GM23338 (cell line): ENCODE results near the gene AKT1S1. TPM values are rescaled to one million over a fixed set of nuclear protein-coding genes. Genes with fewer than 3 reads are reported as not detected.
A peak's percentile ranks its signal among the peaks of the same experiment; 100 is the strongest.

Experiments used
- ATAC-seq: fragments of 200-7000 bp; cut with Tn5 transposase; 3 replicates; pipeline ENCODE4 v1.9.1; 2020
- DNase-seq: peaks from one replicate; pipeline ENCODE4 v3.0.0-alpha.2; 2015; ENCODE audit warnings: low spot score
- H2AFZ ChIP-seq: fragments of 200-600 bp; sonication (generic); 2 replicates; pipeline ENCODE4 v1.8.0; 2016; ENCODE audit warnings: antibody characterized with exemption, mild to moderate bottlenecking, moderate library complexity
- H3F3A ChIP-seq: fragments of 200-600 bp; sonication (generic); replicated peaks from 2 replicates; pipeline ENCODE4 v1.8.0; 2017; ENCODE audit warnings: antibody characterized with exemption, mixed run types, low read depth
- H3K27ac ChIP-seq: fragments of 200-600 bp; sonication (generic); 2 replicates; pipeline ENCODE4 v1.6.1; 2016; ENCODE audit warnings: low read depth
- H3K27me3 ChIP-seq: fragments of 200-600 bp; sonication (generic); 2 replicates; pipeline ENCODE4 v1.8.0; 2016; ENCODE audit warnings: mild to moderate bottlenecking, mixed run types, moderate library complexity; ENCODE audit not compliant: insufficient read depth
- H3K36me3 ChIP-seq: fragments of 200-600 bp; sonication (generic); 2 replicates; pipeline ENCODE4 v1.8.0; 2016; ENCODE audit warnings: mild to moderate bottlenecking; ENCODE audit not compliant: insufficient read depth
- H3K4me1 ChIP-seq: fragments of 200-600 bp; sonication (generic); 2 replicates; pipeline ENCODE4 v1.8.0; 2016; ENCODE audit warnings: mild to moderate bottlenecking, moderate library complexity; ENCODE audit not compliant: insufficient read depth
- H3K4me2 ChIP-seq: fragments of 200-600 bp; sonication (generic); 2 replicates; pipeline ENCODE4 v1.7.1; 2017; ENCODE audit warnings: mixed run types
- H3K4me3 ChIP-seq: fragments of 200-600 bp; sonication (generic); 2 replicates; pipeline ENCODE4 v1.6.1; 2016; ENCODE audit warnings: mixed run types
- H3K79me2 ChIP-seq: fragments of 200-600 bp; sonication (generic); replicated peaks from 2 replicates; pipeline ENCODE4 v1.8.0; 2017; ENCODE audit warnings: mild to moderate bottlenecking; ENCODE audit not compliant: insufficient read depth
- H3K9me2 ChIP-seq: fragments of 200-600 bp; sonication (generic); 2 replicates; pipeline ENCODE4 v1.8.0; 2017; ENCODE audit not compliant: insufficient read depth
- H4K20me1 ChIP-seq: fragments of 200-600 bp; sonication (generic); replicated peaks from 2 replicates; pipeline ENCODE4 v1.8.0; 2017; ENCODE audit warnings: mild to moderate bottlenecking; ENCODE audit not compliant: insufficient read depth
- H3K27ac Mint-ChIP-seq: 2 replicates; pipeline ENCODE4 v1.8.0; 2020; ENCODE audit warnings: inconsistent platforms, mild to moderate bottlenecking, moderate library complexity, mixed read lengths
- H3K27me3 Mint-ChIP-seq: 3 replicates; pipeline ENCODE4 v1.8.0; 2022; ENCODE audit warnings: low read depth, mild to moderate bottlenecking, moderate library complexity, mixed read lengths, inconsistent platforms; ENCODE audit not compliant: insufficient read depth, poor library complexity
- H3K36me3 Mint-ChIP-seq: 3 replicates; pipeline ENCODE4 v1.8.0; 2021; ENCODE audit warnings: low read depth, mild to moderate bottlenecking, inconsistent platforms, moderate library complexity, mixed read lengths
- H3K4me1 Mint-ChIP-seq: 3 replicates; pipeline ENCODE4 v1.8.0; 2020; ENCODE audit warnings: mild to moderate bottlenecking, inconsistent platforms, mixed read lengths
- H3K4me3 Mint-ChIP-seq: 3 replicates; pipeline ENCODE4 v1.8.0; 2021; ENCODE audit warnings: moderate library complexity, mild to moderate bottlenecking, inconsistent platforms, mixed read lengths
- H3K9me3 Mint-ChIP-seq: 3 replicates; pipeline ENCODE4 v1.8.0; 2020; ENCODE audit warnings: moderate library complexity, mild to moderate bottlenecking, inconsistent platforms, mixed read lengths
- CREB1 ChIP-seq: fragments of 250-450 bp; sonication (Bioruptor Pico); IDR thresholded peaks from 2 replicates; pipeline ENCODE4 v1.5.0; 2020; ENCODE audit warnings: low read depth, mild to moderate bottlenecking, moderate library complexity
- ETS1 ChIP-seq: IDR thresholded peaks from 2 replicates; pipeline ENCODE4 v1.6.1; 2016; ENCODE audit warnings: antibody characterized with exemption
- EZH2 ChIP-seq: fragments of 200-600 bp; sonication (generic); IDR thresholded peaks from one replicate; pipeline ENCODE4 v1.8.0; 2017; ENCODE audit warnings: antibody characterized with exemption, mild to moderate bottlenecking, low read depth; ENCODE audit not compliant: unreplicated experiment
- EZH2phosphoT487 ChIP-seq: fragments of 200-600 bp; sonication (generic); IDR thresholded peaks from one replicate; pipeline ENCODE4 v1.8.1; 2018; ENCODE audit warnings: antibody characterized with exemption; ENCODE audit not compliant: unreplicated experiment
- JUNB ChIP-seq: IDR thresholded peaks from one replicate; pipeline ENCODE4 v1.6.1; 2016; ENCODE audit warnings: antibody characterized with exemption; ENCODE audit not compliant: unreplicated experiment
- NANOG ChIP-seq: IDR thresholded peaks from 2 replicates; pipeline ENCODE4 v1.6.1; 2016; ENCODE audit warnings: antibody characterized with exemption, borderline replicate concordance
- POLR2AphosphoS5 ChIP-seq: IDR thresholded peaks from 2 replicates; pipeline ENCODE4 v1.6.1; 2016; ENCODE audit warnings: antibody characterized with exemption, low read depth
- ZNF114 ChIP-seq: fragments of 250-450 bp; sonication (Bioruptor Pico); IDR thresholded peaks from 2 replicates; pipeline ENCODE4 v1.5.0; 2020; ENCODE audit warnings: mild to moderate bottlenecking, moderate library complexity
- ZNF331 ChIP-seq: fragments of 250-450 bp; sonication (Bioruptor Pico); IDR thresholded peaks from 2 replicates; pipeline ENCODE4 v1.5.0; 2020; ENCODE audit warnings: low read depth, mild to moderate bottlenecking, moderate library complexity
- polyA plus RNA-seq: library from polyadenylated mRNA; unstranded; fragments of >200 nt; fragmentation: Nextera tagmentation; extraction: Ambion mirVana; gene quantifications from 2 replicates; pipeline ENCODE4 v1.2.1, GENCODE V29; 2016
- total RNA-seq: library from RNA; depleted of rRNA; stranded (reverse); fragments of >200 nt; shearing (Covaris generic); gene quantifications from 2 replicates; pipeline ENCODE4 v1.2.3, GENCODE V29; 2014
- TF ChIP-seq, protein P1 (sequence below): fragments of 250-450 bp; sonication (Bioruptor Pico); IDR thresholded peaks from 2 replicates; pipeline ENCODE4 v1.5.0; 2020; ENCODE audit warnings: mild to moderate bottlenecking, moderate library complexity

The AKT1S1 gene
- total and polyA plus RNA-seq, 2 experiments from 2014 or later = 21.5 to 28.6 TPM

DNA sequence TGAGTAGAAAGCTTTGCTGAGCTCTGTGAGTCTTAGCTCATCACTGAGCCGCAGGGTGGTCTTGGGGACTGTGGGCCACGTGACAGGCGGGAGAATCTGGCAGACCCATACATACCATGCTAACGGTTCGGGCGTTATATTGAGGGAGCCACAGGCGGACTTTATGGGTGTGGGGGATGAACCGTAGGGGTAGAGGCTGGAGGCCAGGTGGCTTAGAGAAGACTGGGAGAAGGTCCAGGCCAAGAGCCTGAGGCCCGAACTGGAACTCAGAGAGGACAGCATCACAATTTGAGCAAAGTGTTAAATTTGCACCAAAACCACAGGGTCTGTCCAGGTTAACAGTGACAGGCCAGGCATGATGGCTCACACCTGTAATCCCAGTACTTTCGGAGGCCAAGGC is 36.6 kb upstream of the AKT1S1 start (continued):
- TF ChIP-seq, protein P1, sequence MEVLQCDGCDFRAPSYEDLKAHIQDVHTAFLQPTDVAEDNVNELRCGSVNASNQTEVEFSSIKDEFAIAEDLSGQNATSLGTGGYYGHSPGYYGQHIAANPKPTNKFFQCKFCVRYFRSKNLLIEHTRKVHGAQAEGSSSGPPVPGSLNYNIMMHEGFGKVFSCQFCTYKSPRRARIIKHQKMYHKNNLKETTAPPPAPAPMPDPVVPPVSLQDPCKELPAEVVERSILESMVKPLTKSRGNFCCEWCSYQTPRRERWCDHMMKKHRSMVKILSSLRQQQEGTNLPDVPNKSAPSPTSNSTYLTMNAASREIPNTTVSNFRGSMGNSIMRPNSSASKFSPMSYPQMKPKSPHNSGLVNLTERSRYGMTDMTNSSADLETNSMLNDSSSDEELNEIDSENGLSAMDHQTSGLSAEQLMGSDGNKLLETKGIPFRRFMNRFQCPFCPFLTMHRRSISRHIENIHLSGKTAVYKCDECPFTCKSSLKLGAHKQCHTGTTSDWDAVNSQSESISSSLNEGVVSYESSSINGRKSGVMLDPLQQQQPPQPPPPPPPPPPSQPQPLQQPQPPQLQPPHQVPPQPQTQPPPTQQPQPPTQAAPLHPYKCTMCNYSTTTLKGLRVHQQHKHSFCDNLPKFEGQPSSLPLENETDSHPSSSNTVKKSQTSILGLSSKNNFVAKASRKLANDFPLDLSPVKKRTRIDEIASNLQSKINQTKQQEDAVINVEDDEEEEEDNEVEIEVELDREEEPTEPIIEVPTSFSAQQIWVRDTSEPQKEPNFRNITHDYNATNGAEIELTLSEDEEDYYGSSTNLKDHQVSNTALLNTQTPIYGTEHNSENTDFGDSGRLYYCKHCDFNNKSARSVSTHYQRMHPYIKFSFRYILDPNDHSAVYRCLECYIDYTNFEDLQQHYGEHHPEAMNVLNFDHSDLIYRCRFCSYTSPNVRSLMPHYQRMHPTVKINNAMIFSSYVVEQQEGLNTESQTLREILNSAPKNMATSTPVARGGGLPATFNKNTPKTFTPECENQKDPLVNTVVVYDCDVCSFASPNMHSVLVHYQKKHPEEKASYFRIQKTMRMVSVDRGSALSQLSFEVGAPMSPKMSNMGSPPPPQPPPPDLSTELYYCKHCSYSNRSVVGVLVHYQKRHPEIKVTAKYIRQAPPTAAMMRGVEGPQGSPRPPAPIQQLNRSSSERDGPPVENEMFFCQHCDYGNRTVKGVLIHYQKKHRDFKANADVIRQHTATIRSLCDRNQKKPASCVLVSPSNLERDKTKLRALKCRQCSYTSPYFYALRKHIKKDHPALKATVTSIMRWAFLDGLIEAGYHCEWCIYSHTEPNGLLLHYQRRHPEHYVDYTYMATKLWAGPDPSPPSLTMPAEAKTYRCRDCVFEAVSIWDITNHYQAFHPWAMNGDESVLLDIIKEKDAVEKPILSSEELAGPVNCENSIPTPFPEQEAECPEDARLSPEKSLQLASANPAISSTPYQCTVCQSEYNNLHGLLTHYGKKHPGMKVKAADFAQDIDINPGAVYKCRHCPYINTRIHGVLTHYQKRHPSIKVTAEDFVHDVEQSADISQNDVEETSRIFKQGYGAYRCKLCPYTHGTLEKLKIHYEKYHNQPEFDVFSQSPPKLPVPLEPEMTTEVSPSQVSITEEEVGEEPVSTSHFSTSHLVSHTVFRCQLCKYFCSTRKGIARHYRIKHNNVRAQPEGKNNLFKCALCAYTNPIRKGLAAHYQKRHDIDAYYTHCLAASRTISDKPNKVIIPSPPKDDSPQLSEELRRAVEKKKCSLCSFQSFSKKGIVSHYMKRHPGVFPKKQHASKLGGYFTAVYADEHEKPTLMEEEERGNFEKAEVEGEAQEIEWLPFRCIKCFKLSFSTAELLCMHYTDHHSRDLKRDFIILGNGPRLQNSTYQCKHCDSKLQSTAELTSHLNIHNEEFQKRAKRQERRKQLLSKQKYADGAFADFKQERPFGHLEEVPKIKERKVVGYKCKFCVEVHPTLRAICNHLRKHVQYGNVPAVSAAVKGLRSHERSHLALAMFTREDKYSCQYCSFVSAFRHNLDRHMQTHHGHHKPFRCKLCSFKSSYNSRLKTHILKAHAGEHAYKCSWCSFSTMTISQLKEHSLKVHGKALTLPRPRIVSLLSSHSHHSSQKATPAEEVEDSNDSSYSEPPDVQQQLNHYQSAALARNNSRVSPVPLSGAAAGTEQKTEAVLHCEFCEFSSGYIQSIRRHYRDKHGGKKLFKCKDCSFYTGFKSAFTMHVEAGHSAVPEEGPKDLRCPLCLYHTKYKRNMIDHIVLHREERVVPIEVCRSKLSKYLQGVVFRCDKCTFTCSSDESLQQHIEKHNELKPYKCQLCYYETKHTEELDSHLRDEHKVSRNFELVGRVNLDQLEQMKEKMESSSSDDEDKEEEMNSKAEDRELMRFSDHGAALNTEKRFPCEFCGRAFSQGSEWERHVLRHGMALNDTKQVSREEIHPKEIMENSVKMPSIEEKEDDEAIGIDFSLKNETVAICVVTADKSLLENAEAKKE (CRISPR knock-in tag) = no peak
- TF ChIP-seq EZH2phosphoT487 (no peak), POLR2AphosphoS5 (no peak), ZNF331 (CRISPR knock-in tag) (no peak), EZH2 (no peak), NANOG (no peak), ZNF114 (CRISPR knock-in tag) (no peak)

- Mint-ChIP-seq H3K4me1 (peaks cover 13% of the 10 kb centered on the region), H3K27ac (0 out of 2 replicates have a peak overlapping the region, but pooled peaks have one; percentile 68), H3K9me3 (peaks cover 5% of the 10 kb centered on the region), H3K36me3 (peaks cover 84% of the 10 kb centered on the region), H3K4me3 (no peak overlapping the region), H3K27me3 (peaks cover 23% of the 10 kb centered on the region)
- Histone ChIP-seq H3K79me2 (peaks cover 48% of the 10 kb centered on the region), H3K4me2 (no peak overlapping the region), H3K36me3 (peaks cover 8% of the 10 kb centered on the region; the same call in 1 of the 2 replicates), H3K27me3 (no peaks in the 10 kb centered on the region), H3K4me1 (no peaks in the 10 kb centered on the region), H4K20me1 (peaks cover 58% of the 10 kb centered on the region), H3K4me3 (no peak overlapping the region), H3F3A (0 out of 2 replicates have a peak, but pooled peaks cover 16% of the 10 kb centered on the region), H3K27ac (0 out of 2 replicates have a peak overlapping the region, but pooled peaks have one; percentile 39), H2AFZ (no peak overlapping the region), H3K9me2 (no peaks in the 10 kb centered on the region)
- DNase-seq (peak; percentile 77), ATAC-seq (peak; percentile 85)
- TF ChIP-seq EZH2phosphoT487 (no peak), CREB1 (CRISPR knock-in tag) (no peak), JUNB (no peak), ETS1 (no peak)
These were observed 36.0 kb upstream of the AKT1S1 start for GRCh38 chr19:49912965-49913685.
